Daoy (cell line): Measurements from ENCODE around the gene DNAH14. TPM values are rescaled to one million over a fixed set of nuclear protein-coding genes. Genes with fewer than 3 reads are reported as not detected.
"Not testable (repeated sequence)": the region's sequence is repeated elsewhere in the genome, so short reads cannot be mapped to it uniquely, and the experiment has no call there.

ENCODE experiments used
- DNase-seq: peaks from one replicate; pipeline ENCODE4 v3.0.0-alpha.2; 2015; ENCODE audit warnings: low read depth
- total RNA-seq: library from RNA; depleted of rRNA; stranded (reverse); fragments of >200 nt; shearing (Covaris generic); gene quantifications from 2 replicates; pipeline ENCODE4 v1.2.3, GENCODE V29; 2014

Gene DNAH14
- total RNA-seq, 1 experiment from 2014 or later, result 32.5 TPM

- DNase-seq, result no peak
Observed at GRCh38 chr1:224921354-224921753, 8.1 kb upstream of the DNAH14 start.

- peak; percentile 24 for DNase-seq
Observed at GRCh38 chr1:224922404-224923164, 6.9 kb upstream of the DNAH14 start.

GRCh38 chr1:224923726-224924125 is 5.7 kb upstream of the DNAH14 start:
- no peak for DNase-seq

GRCh38 chr1:224927631-224928030 is 1.8 kb upstream of the DNAH14 start:
- DNase-seq, result not testable (repeated sequence)

GRCh38 chr1:224928906-224929305 is 569 bp upstream of the DNAH14 start:
- DNase-seq, result no peak

GRCh38 chr1:224931605-224932004 is 2.1 kb downstream of the DNAH14 start:
- DNase-seq, result no peak

- no peak for DNase-seq
Observed at GRCh38 chr1:224932607-224933249, 3.3 kb downstream of the DNAH14 start.

GRCh38 chr1:224933584-224933983 is 4.1 kb downstream of the DNAH14 start:
- no peak for DNase-seq

- DNase-seq, result no peak
Observed at GRCh38 chr1:224938652-224939051, 9.2 kb downstream of the DNAH14 start.

- DNase-seq, result no peak
Observed at GRCh38 chr1:224939844-224940425, 10.5 kb downstream of the DNAH14 start.

GRCh38 chr1:224940735-224941134 is 11.3 kb downstream of the DNAH14 start:
- DNase-seq, result not testable (repeated sequence)

- not testable (repeated sequence) for DNase-seq
Observed at GRCh38 chr1:224945651-224946348, 16.3 kb downstream of the DNAH14 start.

- DNase-seq, result not testable (repeated sequence)
Observed at GRCh38 chr1:224946349-224946691, 16.8 kb downstream of the DNAH14 start.

- DNase-seq, result no peak
Observed at GRCh38 chr1:224957696-224958095, 28.2 kb downstream of the DNAH14 start.

- no peak for DNase-seq
Observed at GRCh38 chr1:224958490-224958889, 29.0 kb downstream of the DNAH14 start.

GRCh38 chr1:224959115-224959514 is 29.6 kb downstream of the DNAH14 start:
- no peak for DNase-seq

GRCh38 chr1:224959656-224960055 is 30.2 kb downstream of the DNAH14 start:
- DNase-seq, result no peak

- DNase-seq, result no peak
Observed at GRCh38 chr1:224980181-224980580, 50.7 kb downstream of the DNAH14 start.

- not testable (repeated sequence) for DNase-seq
Observed at GRCh38 chr1:224981922-224982354, 52.5 kb downstream of the DNAH14 start.

GRCh38 chr1:224988042-224988441 is 58.6 kb downstream of the DNAH14 start:
- DNase-seq, result no peak

GRCh38 chr1:224989615-224990014 is 60.1 kb downstream of the DNAH14 start:
- DNase-seq, result no peak

GRCh38 chr1:224991550-224991949 is 62.1 kb downstream of the DNAH14 start:
- not testable (repeated sequence) for DNase-seq
